Measurements from ENCODE around the gene KCNH8. TPM values are rescaled to one million over a fixed set of nuclear protein-coding genes. Genes with fewer than 3 reads are reported as not detected.

Gene KCNH8
- total and polyA plus RNA-seq, 2 of the 4 experiments (the other 2 are of a cell fraction) = not detected

GRCh38 chr3:19232566-19232965 is 84.3 kb downstream of the KCNH8 start:
- Histone ChIP-seq H3K23ac (ENCODE audit: low read depth, low read length) (no peak overlapping the region), H4K5ac (ENCODE audit: low read depth, low read length) (no peak overlapping the region), H2BK20ac (ENCODE audit: low read depth, low read length) (no peak overlapping the region), H2AK9ac (replicated peaks; ENCODE audit: low read depth, low read length, poor library complexity) (no peak overlapping the region), H3K36me3 (ENCODE audit: control insufficient read depth, insufficient read depth, low read length) (no peaks in the 10 kb centered on the region), H2BK120ac (ENCODE audit: low read depth, low read length) (no peak overlapping the region), H3K79me1 (ENCODE audit: low read depth in 1 of 2, low read length in 2 of 2) (no peaks in the 10 kb centered on the region), H3K14ac (replicated peaks; ENCODE audit: low read depth, low read length) (no peak overlapping the region), H4K8ac (ENCODE audit: low read depth in 2 of 2, low read length in 2 of 2) (no peak overlapping the region), H2BK15ac (ENCODE audit: low read depth, low read length) (no peak overlapping the region), H3K4ac (ENCODE audit: low read depth, low read length) (no peak overlapping the region), H3K56ac (ENCODE audit: extremely low read depth, insufficient read depth, low read length) (no peak overlapping the region), H3K9me3 (ENCODE audit: control insufficient read depth, insufficient read depth, low read length) (peaks cover 10% of the 10 kb centered on the region), H2BK5ac (ENCODE audit: low read depth, low read length, poor library complexity, severe bottlenecking) (no peak overlapping the region), H2AK5ac (ENCODE audit: low read depth, low read length) (no peak overlapping the region), H4K91ac (ENCODE audit: insufficient read depth, low read depth, low read length) (no peak overlapping the region), H3K4me1 (ENCODE audit: control insufficient read depth, insufficient read depth, low read length) (no peaks in the 10 kb centered on the region), H3K9ac (ENCODE audit: low read depth, low read length) (no peak overlapping the region), H3K4me3 (ENCODE audit: insufficient read depth, low read depth, low read length) (no peak overlapping the region), H4K20me1 (ENCODE audit: insufficient read depth, low read length) (no peaks in the 10 kb centered on the region), H3K4me2 (ENCODE audit: low read depth, low read length) (no peak overlapping the region), H3K18ac (ENCODE audit: low read depth, low read length) (no peak overlapping the region), H3K9me1 (ENCODE audit: insufficient read depth, low read length) (no peaks in the 10 kb centered on the region), H3K27me3 (ENCODE audit: control insufficient read depth, insufficient read depth, low read length) (no peaks in the 10 kb centered on the region), H3K27ac (ENCODE audit: insufficient read depth, low read length) (no peak overlapping the region), H2AFZ (replicated peaks; ENCODE audit: low read length, poor library complexity) (no peak overlapping the region)
- BruUV-seq (replicated peaks) = no TSS peak
- 0% methylated on average over 1 of the region's 2 CpGs; no CpG with 5 or more reads in 1 of the 2 experiments for WGBS, 2 experiments (ENCODE audit: extremely low coverage in 2 of 2, insufficient read length in 1 of 2)
- in situ Hi-C loops (cut with MboI; ENCODE audit: low sequenced_read_pairs) = no loop called here
- intact Hi-C loops (cut with micrococcal nuclease) = no loop called here
- no peak for TF ChIP-seq NFE2L2 (IDR thresholded peaks at IDR 0.05; ENCODE audit: low read depth, low read length)
- no peak for TF ChIP-seq CHD1 (IDR thresholded peaks at IDR 0.05; ENCODE audit: low read depth, low read length)
- TF ChIP-seq MAFK (IDR thresholded peaks at IDR 0.05; ENCODE audit: low read depth, low read length) = no peak
- TF ChIP-seq BHLHE40 (IDR thresholded peaks at IDR 0.05; ENCODE audit: low read depth, low read length) = no peak
- TF ChIP-seq RAD21 (IDR thresholded peaks at IDR 0.05; ENCODE audit: low read length) = no peak
- no peak for TF ChIP-seq POLR2A (IDR thresholded peaks at IDR 0.05; ENCODE audit: low read depth, low read length)
- TF ChIP-seq CEBPB (IDR thresholded peaks at IDR 0.05; ENCODE audit: low read depth, low read length) = no peak
- TF ChIP-seq FOS (IDR thresholded peaks at IDR 0.05; ENCODE audit: low read depth, low read length) = no peak
- TF ChIP-seq RCOR1 (IDR thresholded peaks at IDR 0.05; ENCODE audit: insufficient replicate concordance, low read length) = no peak
- no peak for TF ChIP-seq MAZ (IDR thresholded peaks at IDR 0.05; ENCODE audit: borderline replicate concordance, low read depth, low read length)
- no peak for TF ChIP-seq RFX5 (IDR thresholded peaks at IDR 0.05; ENCODE audit: low read depth, low read length)
- TF ChIP-seq CTCF (conservative IDR thresholded peaks at IDR 0.05; ENCODE audit: low read depth, low read length) = no peak
- TF ChIP-seq MXI1 (IDR thresholded peaks at IDR 0.05; ENCODE audit: borderline replicate concordance, low read depth, low read length) = no peak
- TF ChIP-seq USF2 (IDR thresholded peaks at IDR 0.05; ENCODE audit: low read depth, low read length) = no peak
- no peak for TF ChIP-seq ELK1 (IDR thresholded peaks at IDR 0.05; ENCODE audit: borderline replicate concordance, low read depth, low read length)
- TF ChIP-seq SMC3 (IDR thresholded peaks at IDR 0.05; ENCODE audit: low read depth, low read length) = no peak
- ChIA-PET CTCF (no interaction called here), POLR2A (ENCODE audit: unreplicated experiment) (no interaction called here)
- ATAC-seq (ENCODE audit: low read depth) (no peak), DNase-seq (no peak)
- dilution Hi-C loops (cut with HindIII; ENCODE audit: low sequenced_read_pairs, unreplicated experiment) = no loop called here
